GM12864 (cell line): Measurements from ENCODE around the gene M6PR.
"Not testable (repeated sequence)": the region's sequence is repeated elsewhere in the genome, so short reads cannot be mapped to it uniquely, and the experiment has no call there.

ENCODE experiments used
- DNase-seq: peaks from one replicate; pipeline ENCODE4 v3.0.0-alpha.2; 2011; ENCODE audit warnings: low read depth
- H3K4me3 ChIP-seq: 2 replicates; pipeline ENCODE4 v1.5.1; 2011; ENCODE audit warnings: mild to moderate bottlenecking, low read depth, low read length, control low read depth
- TF ChIP-seq, protein P1 (sequence below): IDR thresholded peaks from 2 replicates; pipeline ENCODE4 v1.5.1; 2011; ENCODE audit warnings: low read depth, mild to moderate bottlenecking, moderate library complexity, low read length, control low read depth, inconsistent platforms; ENCODE audit errors: missing control alignments

The M6PR gene

GRCh38 chr12:8911606-8912268, 37.7 kb downstream of the M6PR start:
- no peak overlapping the region for H3K4me3 ChIP-seq
- no peak for DNase-seq
- TF ChIP-seq, protein P1, sequence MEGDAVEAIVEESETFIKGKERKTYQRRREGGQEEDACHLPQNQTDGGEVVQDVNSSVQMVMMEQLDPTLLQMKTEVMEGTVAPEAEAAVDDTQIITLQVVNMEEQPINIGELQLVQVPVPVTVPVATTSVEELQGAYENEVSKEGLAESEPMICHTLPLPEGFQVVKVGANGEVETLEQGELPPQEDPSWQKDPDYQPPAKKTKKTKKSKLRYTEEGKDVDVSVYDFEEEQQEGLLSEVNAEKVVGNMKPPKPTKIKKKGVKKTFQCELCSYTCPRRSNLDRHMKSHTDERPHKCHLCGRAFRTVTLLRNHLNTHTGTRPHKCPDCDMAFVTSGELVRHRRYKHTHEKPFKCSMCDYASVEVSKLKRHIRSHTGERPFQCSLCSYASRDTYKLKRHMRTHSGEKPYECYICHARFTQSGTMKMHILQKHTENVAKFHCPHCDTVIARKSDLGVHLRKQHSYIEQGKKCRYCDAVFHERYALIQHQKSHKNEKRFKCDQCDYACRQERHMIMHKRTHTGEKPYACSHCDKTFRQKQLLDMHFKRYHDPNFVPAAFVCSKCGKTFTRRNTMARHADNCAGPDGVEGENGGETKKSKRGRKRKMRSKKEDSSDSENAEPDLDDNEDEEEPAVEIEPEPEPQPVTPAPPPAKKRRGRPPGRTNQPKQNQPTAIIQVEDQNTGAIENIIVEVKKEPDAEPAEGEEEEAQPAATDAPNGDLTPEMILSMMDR: no peak

DNA sequence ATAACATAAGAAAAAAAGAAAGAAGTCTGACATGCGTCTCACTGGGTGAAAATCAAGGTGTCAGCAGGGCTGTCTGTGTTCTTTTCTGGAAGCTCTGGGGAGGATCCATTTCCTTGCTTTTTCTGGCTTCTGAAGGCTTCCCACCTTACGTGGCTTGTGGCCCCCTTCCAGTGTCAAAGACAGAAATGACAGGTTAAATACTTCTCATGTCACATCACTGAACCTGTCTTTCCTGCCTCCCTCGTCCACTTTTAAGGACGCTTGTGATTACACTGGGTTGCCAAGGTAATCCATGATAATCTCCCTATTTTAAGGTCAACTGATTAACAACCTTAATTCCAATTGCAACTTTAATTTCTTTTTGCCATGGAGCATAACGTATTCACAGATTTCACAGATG, 39.7 kb downstream of the M6PR start:
- no peak overlapping the region for H3K4me3 ChIP-seq
- DNase-seq: no peak
- TF ChIP-seq, protein P1: no peak

DNA sequence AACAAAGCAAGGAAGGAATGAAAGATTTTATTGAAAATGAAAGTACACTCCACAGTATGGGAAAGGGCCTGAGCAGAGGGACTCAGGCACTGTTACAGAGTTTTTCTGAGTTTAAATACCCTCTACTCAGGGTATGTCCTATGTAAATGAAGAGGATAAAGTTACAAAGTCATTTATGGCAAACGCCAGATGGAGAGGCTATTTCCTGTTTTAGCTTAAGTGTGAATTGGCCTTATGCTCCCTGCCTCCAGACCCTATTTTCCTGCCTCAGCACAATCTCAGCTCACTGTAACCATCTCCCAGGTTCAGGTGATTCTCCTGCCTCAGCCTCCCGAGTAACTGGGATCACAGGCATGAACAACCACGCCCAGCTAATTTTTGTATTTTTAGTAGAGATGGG, 41.9 kb downstream of the M6PR start:
- DNase-seq: no peak
- no peak overlapping the region for H3K4me3 ChIP-seq
- TF ChIP-seq, protein P1: no peak

- H3K4me3 ChIP-seq: no peak overlapping the region
- TF ChIP-seq, protein P1: no peak
- no peak for DNase-seq
Measured at GRCh38 chr12:8906266-8907180, 42.9 kb downstream of the M6PR start.

- no peak for DNase-seq
- no peak overlapping the region for H3K4me3 ChIP-seq
- TF ChIP-seq, protein P1: no peak
Measured at GRCh38 chr12:8905546-8905945, 43.9 kb downstream of the M6PR start.

DNA sequence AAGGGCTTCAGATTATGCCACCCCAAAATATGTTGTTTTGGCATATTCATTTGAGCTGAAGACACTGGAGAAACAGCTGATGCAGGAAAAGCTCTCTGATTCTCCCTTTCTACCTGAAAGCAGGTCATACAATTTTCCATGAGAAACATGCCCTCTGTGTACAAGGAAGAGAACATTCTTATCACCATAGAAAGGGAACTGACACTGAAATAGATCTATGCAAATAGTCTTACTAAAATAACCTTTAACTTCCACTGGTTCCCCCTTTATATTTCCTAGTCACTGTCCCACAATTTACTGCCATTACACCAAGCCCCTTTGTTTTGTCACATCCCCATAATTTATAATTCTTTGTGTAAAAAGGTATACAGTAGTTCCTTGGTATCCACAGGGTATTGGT, 44.8 kb downstream of the M6PR start:
- no peak for DNase-seq
- no peak overlapping the region for H3K4me3 ChIP-seq
- TF ChIP-seq, protein P1: no peak

GRCh38 chr12:8903646-8904045, 45.8 kb downstream of the M6PR start:
- no peak overlapping the region for H3K4me3 ChIP-seq
- TF ChIP-seq, protein P1: no peak
- DNase-seq: no peak

- H3K4me3 ChIP-seq, DNase-seq: not testable (repeated sequence)
Measured at GRCh38 chr12:8902703-8903102, 46.7 kb downstream of the M6PR start.
